DND-41 (cell line): ENCODE measurements around the gene CDCA7L.

Experiments used
- EZH2 ChIP-seq: IDR thresholded peaks from 3 replicates; pipeline ENCODE4 v1.6.1; 2012; ENCODE audit warnings: borderline replicate concordance, low read depth, mild to moderate bottlenecking, moderate library complexity, low read length, inconsistent platforms; ENCODE audit not compliant: severe bottlenecking
- TF ChIP-seq, protein P1 (sequence below): IDR thresholded peaks from 2 replicates; pipeline ENCODE4 v1.5.1; 2012; ENCODE audit warnings: borderline replicate concordance, low read length, moderate library complexity, mild to moderate bottlenecking; ENCODE audit not compliant: poor library complexity, severe bottlenecking; ENCODE audit errors: extremely low read depth

GRCh38 chr7:21944616-21945453 lies 864 bp downstream of the CDCA7L start:
- no peak for TF ChIP-seq EZH2
- TF ChIP-seq, protein P1, sequence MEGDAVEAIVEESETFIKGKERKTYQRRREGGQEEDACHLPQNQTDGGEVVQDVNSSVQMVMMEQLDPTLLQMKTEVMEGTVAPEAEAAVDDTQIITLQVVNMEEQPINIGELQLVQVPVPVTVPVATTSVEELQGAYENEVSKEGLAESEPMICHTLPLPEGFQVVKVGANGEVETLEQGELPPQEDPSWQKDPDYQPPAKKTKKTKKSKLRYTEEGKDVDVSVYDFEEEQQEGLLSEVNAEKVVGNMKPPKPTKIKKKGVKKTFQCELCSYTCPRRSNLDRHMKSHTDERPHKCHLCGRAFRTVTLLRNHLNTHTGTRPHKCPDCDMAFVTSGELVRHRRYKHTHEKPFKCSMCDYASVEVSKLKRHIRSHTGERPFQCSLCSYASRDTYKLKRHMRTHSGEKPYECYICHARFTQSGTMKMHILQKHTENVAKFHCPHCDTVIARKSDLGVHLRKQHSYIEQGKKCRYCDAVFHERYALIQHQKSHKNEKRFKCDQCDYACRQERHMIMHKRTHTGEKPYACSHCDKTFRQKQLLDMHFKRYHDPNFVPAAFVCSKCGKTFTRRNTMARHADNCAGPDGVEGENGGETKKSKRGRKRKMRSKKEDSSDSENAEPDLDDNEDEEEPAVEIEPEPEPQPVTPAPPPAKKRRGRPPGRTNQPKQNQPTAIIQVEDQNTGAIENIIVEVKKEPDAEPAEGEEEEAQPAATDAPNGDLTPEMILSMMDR = no peak
